Chondrocyte (in vitro differentiated cells): Measurements from ENCODE around the gene MAD1L1. TPM values are rescaled to one million over a fixed set of nuclear protein-coding genes. Genes with fewer than 3 reads are reported as not detected.
A peak's percentile ranks its signal among the peaks of the same experiment; 100 is the strongest.
"Not testable (repeated sequence)": the region's sequence is repeated elsewhere in the genome, so short reads cannot be mapped to it uniquely, and the experiment has no call there.

ENCODE experiments used
- DNase-seq: peaks from one replicate; pipeline ENCODE4 v3.0.0; 2021; ENCODE audit warnings: mixed read lengths, low spot score
- H3K27ac Mint-ChIP-seq: one replicate; pipeline ENCODE4 v1.8.0; 2021; ENCODE audit warnings: mild to moderate bottlenecking, moderate library complexity, mixed read lengths; ENCODE audit not compliant: unreplicated experiment
- H3K27me3 Mint-ChIP-seq: 2 replicates; pipeline ENCODE4 v1.8.0; 2021; ENCODE audit warnings: low read depth, mixed read lengths
- H3K36me3 Mint-ChIP-seq: 2 replicates; pipeline ENCODE4 v1.8.0; 2021; ENCODE audit warnings: low read depth, mixed read lengths
- H3K4me1 Mint-ChIP-seq: 2 replicates; pipeline ENCODE4 v1.8.0; 2021; ENCODE audit warnings: low read depth, mild to moderate bottlenecking, mixed read lengths
- H3K4me3 Mint-ChIP-seq: one replicate; pipeline ENCODE4 v1.8.0; 2021; ENCODE audit warnings: mild to moderate bottlenecking, moderate library complexity, mixed read lengths; ENCODE audit not compliant: unreplicated experiment
- H3K9me3 Mint-ChIP-seq: 2 replicates; pipeline ENCODE4 v1.8.0; 2021; ENCODE audit warnings: low read depth, mixed read lengths
- CTCF ChIP-seq: fragments of 200-600 bp; sonication (generic); IDR thresholded peaks from 2 replicates; pipeline ENCODE4 v1.5.0; 2021; ENCODE audit warnings: antibody characterized with exemption, mild to moderate bottlenecking, moderate library complexity
- total RNA-seq: library from RNA; stranded (reverse); gene quantifications from 3 replicates; pipeline ENCODE4 v1.2.1, GENCODE V29; 2021

Gene MAD1L1
- total RNA-seq, 1 donor from 2014 or later = 22.7 TPM

DNA sequence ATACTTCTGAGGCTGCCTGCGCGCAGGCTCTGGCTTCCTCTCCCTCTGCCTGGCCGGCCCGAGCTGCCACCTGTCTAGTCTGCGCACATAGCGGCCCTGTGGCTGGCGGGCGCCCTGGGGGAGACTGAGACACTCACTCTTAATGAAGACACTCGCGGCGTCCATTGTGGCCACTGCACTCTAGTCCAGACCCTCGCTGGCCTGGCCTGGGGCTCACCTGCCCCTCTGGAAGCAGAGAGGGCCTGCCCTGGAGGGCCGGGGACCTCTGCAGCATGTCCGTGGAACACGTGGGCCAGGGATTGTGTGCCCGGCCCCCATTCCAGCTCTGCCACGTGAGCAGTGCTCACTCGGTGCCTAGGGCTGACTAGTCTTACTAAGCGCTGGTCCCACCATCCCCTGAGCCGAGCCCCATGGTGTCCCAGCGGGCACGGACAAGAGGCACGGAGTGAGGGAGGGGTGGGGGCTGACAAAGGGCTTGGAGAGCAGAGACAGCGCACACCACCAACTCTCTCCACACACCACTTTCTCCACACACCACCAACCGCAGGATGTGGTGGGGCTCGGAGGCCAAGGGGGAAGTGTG lies 413.4 kb downstream of the MAD1L1 start:
- no peaks in the 10 kb centered on the region for H3K36me3 Mint-ChIP-seq
- DNase-seq = peak; percentile 88
- H3K4me1 Mint-ChIP-seq = no peaks in the 10 kb centered on the region
- H3K4me3 Mint-ChIP-seq = no peak overlapping the region
- no peak overlapping the region for H3K27ac Mint-ChIP-seq
- no peaks in the 10 kb centered on the region for H3K9me3 Mint-ChIP-seq
- H3K27me3 Mint-ChIP-seq = no peaks in the 10 kb centered on the region
- TF ChIP-seq CTCF = no peak

- H3K27ac Mint-ChIP-seq = no peak overlapping the region
- H3K4me1 Mint-ChIP-seq = no peaks in the 10 kb centered on the region
- H3K4me3 Mint-ChIP-seq = no peak overlapping the region
- no peaks in the 10 kb centered on the region for H3K9me3 Mint-ChIP-seq
- no peaks in the 10 kb centered on the region for H3K27me3 Mint-ChIP-seq
- no peaks in the 10 kb centered on the region for H3K36me3 Mint-ChIP-seq
- DNase-seq = peak; percentile 72
- TF ChIP-seq CTCF = no peak
Observed at GRCh38 chr7:1818575-1819258, 414.0 kb downstream of the MAD1L1 start.

- H3K36me3 Mint-ChIP-seq = no peaks in the 10 kb centered on the region
- no peaks in the 10 kb centered on the region for H3K27me3 Mint-ChIP-seq
- TF ChIP-seq CTCF = no peak
- DNase-seq = peak; percentile 81
- no peak overlapping the region for H3K27ac Mint-ChIP-seq
- no peak overlapping the region for H3K4me3 Mint-ChIP-seq
- no peaks in the 10 kb centered on the region for H3K4me1 Mint-ChIP-seq
- H3K9me3 Mint-ChIP-seq = no peaks in the 10 kb centered on the region
Observed at GRCh38 chr7:1817061-1817712, 415.6 kb downstream of the MAD1L1 start.

DNA sequence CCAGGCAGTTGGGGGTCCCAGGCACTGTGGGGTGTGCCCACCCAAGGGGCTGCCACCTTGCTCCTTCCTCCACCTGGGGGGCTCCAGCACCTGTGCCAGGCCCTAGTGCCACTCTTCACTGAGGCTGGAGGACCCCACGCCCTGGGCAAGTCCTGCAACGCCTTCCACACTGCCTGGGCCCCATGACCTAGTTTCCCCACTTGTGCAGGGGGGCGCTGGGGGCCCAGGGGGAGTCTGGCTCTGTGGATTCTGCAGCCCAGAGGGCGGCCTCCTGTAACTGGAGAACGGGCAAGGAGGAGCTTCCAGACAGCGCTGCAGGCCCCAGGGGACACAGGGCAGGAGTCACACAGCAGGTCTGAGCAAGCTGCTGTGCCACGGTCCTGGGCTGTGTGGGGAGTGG lies 416.3 kb downstream of the MAD1L1 start:
- H3K4me3 Mint-ChIP-seq, H3K4me1 Mint-ChIP-seq, H3K27me3 Mint-ChIP-seq, H3K9me3 Mint-ChIP-seq, H3K27ac Mint-ChIP-seq, H3K36me3 Mint-ChIP-seq: not testable (repeated sequence)
- peak; percentile 63 for DNase-seq

- H3K27ac Mint-ChIP-seq, H3K4me3 Mint-ChIP-seq, H3K4me1 Mint-ChIP-seq, H3K27me3 Mint-ChIP-seq, H3K9me3 Mint-ChIP-seq, H3K36me3 Mint-ChIP-seq: not testable (repeated sequence)
- DNase-seq = peak; percentile 79
Observed at GRCh38 chr7:1815551-1816281, 417.0 kb downstream of the MAD1L1 start.

- H3K4me1 Mint-ChIP-seq = peaks cover 4% of the 10 kb centered on the region
- no peak for TF ChIP-seq CTCF
- DNase-seq = peak; percentile 80
- no peak overlapping the region for H3K4me3 Mint-ChIP-seq
- no peaks in the 10 kb centered on the region for H3K9me3 Mint-ChIP-seq
- no peaks in the 10 kb centered on the region for H3K36me3 Mint-ChIP-seq
- H3K27me3 Mint-ChIP-seq = no peaks in the 10 kb centered on the region
- H3K27ac Mint-ChIP-seq = no peak overlapping the region
Observed at GRCh38 chr7:1815051-1815481, 417.7 kb downstream of the MAD1L1 start.
